ENCODE measurements around the gene AGO1. TPM values are rescaled to one million over a fixed set of nuclear protein-coding genes. Genes with fewer than 3 reads are reported as not detected.

The AGO1 gene
- total and polyA plus RNA-seq, 2 of the 8 experiments (the other 6 are each of a cell fraction or from before 2014, with no cell fraction given) = 15.1 to 73.7 TPM

DNA sequence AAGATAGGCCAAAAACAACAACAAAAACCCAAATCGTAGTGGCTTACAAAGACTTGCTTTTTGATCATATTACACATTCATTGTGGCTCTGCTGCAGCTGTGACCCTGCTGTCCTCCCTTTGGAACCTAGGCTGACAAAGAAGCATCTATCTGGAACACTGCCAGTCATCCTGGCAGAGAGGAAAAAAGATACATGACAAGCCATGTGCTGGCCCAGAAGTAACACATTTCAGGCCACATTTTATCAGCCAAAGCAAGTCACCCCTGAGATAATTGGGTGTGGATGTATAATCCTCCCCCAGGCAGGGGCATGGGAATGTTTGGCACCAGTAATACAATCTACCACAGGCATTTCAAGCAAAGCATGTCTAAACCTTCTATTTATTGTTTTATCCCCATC lies 37.2 kb upstream of the AGO1 start:
- H3K27ac ChIP-seq (ENCODE audit: low read depth, low read length) = no peak overlapping the region
- no peaks in the 10 kb centered on the region for H3K27me3 ChIP-seq (replicated peaks in 1 of 4; ENCODE audit: control insufficient read depth in 3 of 4, extremely low read depth in 1 of 4, insufficient read depth in 3 of 4, low read length in 3 of 4)
- WGBS, 2 experiments (ENCODE audit: extremely low coverage in 1 of 2, insufficient coverage in 1 of 2, insufficient read length in 1 of 2, insufficient replicate concordance in 2 of 2, low coverage in 1 of 2, low lambda C conversion rate in 2 of 2, missing lambda C conversion rate in 1 of 2) = 90% methylated on average over 1 of the region's 1 CpG; no CpG with 5 or more reads in 1 of the 2 experiments
- no peaks in the 10 kb centered on the region for H3K9me3 ChIP-seq (ENCODE audit: insufficient read depth in 2 of 2, low read depth in 1 of 2, low read length in 1 of 2)
- H3K4ac ChIP-seq (replicated peaks; ENCODE audit: insufficient read length, low read depth, low read length) = no peak overlapping the region
- H3K23me2 ChIP-seq (ENCODE audit: low read depth, low read length) = no peaks in the 10 kb centered on the region
- H3K9ac ChIP-seq (replicated peaks in 1 of 4; ENCODE audit: extremely low read depth in 1 of 4, low read depth in 3 of 4, low read length in 3 of 4) = no peak overlapping the region
- no peak overlapping the region for H4K5ac ChIP-seq (ENCODE audit: insufficient read length, low read depth, low read length)
- H2AFZ ChIP-seq (ENCODE audit: low read length) = no peak overlapping the region
- no peak overlapping the region for H3K14ac ChIP-seq (ENCODE audit: insufficient read length)
- H3K56ac ChIP-seq (replicated peaks; ENCODE audit: insufficient read length, low read depth, low read length) = no peak overlapping the region
- no peak overlapping the region for H2BK120ac ChIP-seq (replicated peaks; ENCODE audit: low read depth, low read length)
- no peak overlapping the region for H4K8ac ChIP-seq (ENCODE audit: extremely low read depth, insufficient read depth, low read length)
- POLR2A ChIA-PET (ENCODE audit: partially characterized antibody) = no interaction called here
- no peak overlapping the region for H4K91ac ChIP-seq (replicated peaks; ENCODE audit: insufficient read length, low read length)
- H3K79me2 ChIP-seq (ENCODE audit: control insufficient read depth in 1 of 2, insufficient read depth in 2 of 2, low read length in 2 of 2) = no peaks in the 10 kb centered on the region
- no peak overlapping the region for H3K23ac ChIP-seq (ENCODE audit: insufficient read length)
- H2BK5ac ChIP-seq (ENCODE audit: low read depth, low read length) = no peak overlapping the region
- no peaks in the 10 kb centered on the region for H4K20me1 ChIP-seq (replicated peaks in 1 of 2; ENCODE audit: control insufficient read depth in 1 of 2, insufficient read depth in 2 of 2, low read length in 2 of 2)
- no peak overlapping the region for H3K4me3 ChIP-seq (ENCODE audit: extremely low read depth in 1 of 4, insufficient read depth in 2 of 4, low read depth in 3 of 4, low read length in 4 of 4)
- CTCF ChIA-PET (ENCODE audit: partially characterized antibody) = interaction anchor here (1.2 kb wide), 1 partner anchor 10 kb away, joined by 4 read pairs; no protein-coding TSS in a partner anchor
- H2BK20ac ChIP-seq (ENCODE audit: low read length) = no peak overlapping the region
- H2BK12ac ChIP-seq (ENCODE audit: low read depth, low read length) = no peak overlapping the region
- FAIRE-seq (no peak), DNase-seq (ENCODE audit: low read depth in 1 of 2, low spot score in 2 of 2) (no peak)
- H2BK15ac ChIP-seq (ENCODE audit: low read length) = no peak overlapping the region
- H3K4me2 ChIP-seq (ENCODE audit: insufficient read depth in 1 of 2, low read depth in 2 of 2, low read length in 2 of 2) = no peak overlapping the region
- no peak overlapping the region for H3K18ac ChIP-seq (ENCODE audit: extremely low read depth, low read length)
- no peaks in the 10 kb centered on the region for H3K79me1 ChIP-seq (ENCODE audit: low read depth, low read length)
- H3K36me3 ChIP-seq (ENCODE audit: control insufficient read depth in 2 of 4, insufficient read depth in 4 of 4, low read length in 3 of 4) = peaks cover 0 to 6% (median 2%) of the 10 kb centered on the region in 4 experiments; a peak in 4 of 8 replicates
- no peak overlapping the region for H2AK5ac ChIP-seq (ENCODE audit: low read depth, low read length)
- peaks cover 0 to 4% (median 4%) of the 10 kb centered on the region in 4 experiments; a peak in 2 of 7 replicates for H3K4me1 ChIP-seq (replicated peaks in 1 of 4; ENCODE audit: control insufficient read depth in 3 of 4, insufficient read depth in 4 of 4, low read length in 3 of 4)
- no peak for TF ChIP-seq GABPA (IDR thresholded peaks at IDR 0.05; ENCODE audit: borderline replicate concordance, insufficient read depth, low read length)
- TF ChIP-seq HDAC2 (IDR thresholded peaks at IDR 0.05; ENCODE audit: borderline replicate concordance in 1 of 2, low read depth in 2 of 2, low read length in 2 of 2) = no peak
- no peak for TF ChIP-seq TCF12 (IDR thresholded peaks at IDR 0.05; ENCODE audit: low read depth, low read length)
- TF ChIP-seq SRF (IDR thresholded peaks at IDR 0.05; ENCODE audit: low read depth, low read length) = no peak
- no peak for TF ChIP-seq NANOG (IDR thresholded peaks at IDR 0.05; ENCODE audit: insufficient read depth, low read depth, low read length, poor library complexity, severe bottlenecking)
